SK-N-SH treated with all-trans-retinoic acid at 6 μM for 48 hours (cell line): ENCODE measurements around the gene EMC8.

Source experiments
- PATZ1 ChIP-seq: fragments of 250-450 bp; sonication (Bioruptor Pico); IDR thresholded peaks from 2 replicates; pipeline ENCODE4 v1.8.0; 2020; ENCODE audit warnings: mild to moderate bottlenecking, moderate library complexity, borderline replicate concordance
- TOX ChIP-seq: fragments of 250-450 bp; sonication (Bioruptor Pico); IDR thresholded peaks from 2 replicates; pipeline ENCODE4 v1.8.0; 2021; ENCODE audit warnings: mild to moderate bottlenecking, moderate library complexity, borderline replicate concordance
- ZFP30 ChIP-seq: fragments of 450-650 bp; formaldehyde crosslinking; IDR thresholded peaks from 2 replicates; pipeline ENCODE4 v1.5.0; 2022; ENCODE audit warnings: mild to moderate bottlenecking, moderate library complexity

GRCh38 chr16:85757341-85757822, 42.0 kb downstream of the EMC8 start:
- TF ChIP-seq PATZ1 (CRISPR knock-in tag) (no peak), ZFP30 (no peak), TOX (CRISPR knock-in tag) (no peak)
